Upper lobe of left lung (tissue), 4 donors: ENCODE measurements around the gene FKBP1A.

Source experiments
- EP300 ChIP-seq, 4 donors: sonication (generic); formaldehyde crosslinking; IDR thresholded peaks; one replicate each; pipeline ENCODE4 v1.5.1; 2017; ENCODE audit warnings: antibody characterized with exemption in 4 of 4, control low read depth in 2 of 4
- POLR2A ChIP-seq, 4 donors: fragments of 450-650 bp; IDR thresholded peaks; one replicate each; pipeline ENCODE4 v1.5.1; 2016 to 2017; ENCODE audit warnings: antibody characterized with exemption in 4 of 4, mild to moderate bottlenecking in 2 of 4
- TF ChIP-seq, protein P1 (sequence below), 6 experiments: fragments of 450-650 bp in 4 of 6; fragments of 200-600 bp in 2 of 6; sonication (generic) in 2 of 6; IDR thresholded peaks; one replicate each; pipeline ENCODE4 v1.5.1; 2016 to 2019; ENCODE audit warnings: antibody characterized with exemption in 6 of 6

DNA sequence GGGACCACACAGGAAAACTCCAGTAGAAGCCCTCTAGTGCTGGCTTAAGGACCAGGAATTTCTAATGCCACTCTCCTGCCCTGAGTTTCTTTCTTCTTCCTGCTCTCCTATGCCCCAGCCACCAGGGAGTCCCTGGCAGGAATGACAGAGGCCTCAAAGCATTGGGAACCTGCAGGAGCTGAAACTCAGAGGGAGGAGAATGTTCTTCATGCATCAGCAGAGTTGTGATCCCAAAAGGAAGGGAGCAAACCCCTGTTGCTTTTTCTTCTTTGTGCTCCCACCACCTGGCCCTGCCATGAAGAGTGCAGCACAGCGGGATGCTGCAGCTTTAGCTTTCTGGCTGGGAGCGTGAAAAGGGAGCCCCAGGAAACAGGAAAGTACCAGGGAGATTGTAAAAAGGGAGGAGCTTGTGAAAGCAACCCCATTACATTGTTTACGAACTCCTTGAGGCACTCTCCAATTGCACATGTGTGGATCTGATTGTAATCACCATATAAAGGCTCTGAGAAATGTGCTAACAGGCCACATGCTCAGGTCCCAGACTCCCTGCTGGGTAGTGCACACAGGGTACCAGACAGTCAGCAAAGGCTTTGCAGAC lies 34.7 kb upstream of the FKBP1A start:
- TF ChIP-seq POLR2A (IDR thresholded peaks at IDR 0.05) (no peak), EP300 (IDR thresholded peaks at IDR 0.05) (no peak)
- TF ChIP-seq, protein P1, sequence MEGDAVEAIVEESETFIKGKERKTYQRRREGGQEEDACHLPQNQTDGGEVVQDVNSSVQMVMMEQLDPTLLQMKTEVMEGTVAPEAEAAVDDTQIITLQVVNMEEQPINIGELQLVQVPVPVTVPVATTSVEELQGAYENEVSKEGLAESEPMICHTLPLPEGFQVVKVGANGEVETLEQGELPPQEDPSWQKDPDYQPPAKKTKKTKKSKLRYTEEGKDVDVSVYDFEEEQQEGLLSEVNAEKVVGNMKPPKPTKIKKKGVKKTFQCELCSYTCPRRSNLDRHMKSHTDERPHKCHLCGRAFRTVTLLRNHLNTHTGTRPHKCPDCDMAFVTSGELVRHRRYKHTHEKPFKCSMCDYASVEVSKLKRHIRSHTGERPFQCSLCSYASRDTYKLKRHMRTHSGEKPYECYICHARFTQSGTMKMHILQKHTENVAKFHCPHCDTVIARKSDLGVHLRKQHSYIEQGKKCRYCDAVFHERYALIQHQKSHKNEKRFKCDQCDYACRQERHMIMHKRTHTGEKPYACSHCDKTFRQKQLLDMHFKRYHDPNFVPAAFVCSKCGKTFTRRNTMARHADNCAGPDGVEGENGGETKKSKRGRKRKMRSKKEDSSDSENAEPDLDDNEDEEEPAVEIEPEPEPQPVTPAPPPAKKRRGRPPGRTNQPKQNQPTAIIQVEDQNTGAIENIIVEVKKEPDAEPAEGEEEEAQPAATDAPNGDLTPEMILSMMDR (IDR thresholded peaks at IDR 0.05): no peak
